HFFc6 (cell line): Measurements from ENCODE around the gene ARHGAP36. TPM values are rescaled to one million over a fixed set of nuclear protein-coding genes. Genes with fewer than 3 reads are reported as not detected.
A peak's percentile ranks its signal among the peaks of the same experiment; 100 is the strongest.

Source experiments
- DNase-seq: peaks from one replicate; pipeline ENCODE4 v3.0.0-alpha.2; 2018
- H3K27ac Mint-ChIP-seq: 2 replicates; pipeline ENCODE4 v1.8.0; 2020; ENCODE audit warnings: mild to moderate bottlenecking, mixed read lengths
- H3K27me3 Mint-ChIP-seq: 2 replicates; pipeline ENCODE4 v1.8.0; 2021; ENCODE audit warnings: mild to moderate bottlenecking, moderate library complexity, mixed read lengths; ENCODE audit not compliant: insufficient read depth
- H3K36me3 Mint-ChIP-seq: 2 replicates; pipeline ENCODE4 v1.8.0; 2021; ENCODE audit warnings: low read depth, mixed read lengths
- H3K4me1 Mint-ChIP-seq: 2 replicates; pipeline ENCODE4 v1.8.0; 2020; ENCODE audit warnings: low read depth, mixed read lengths
- H3K4me3 Mint-ChIP-seq: 2 replicates; pipeline ENCODE4 v1.8.0; 2020; ENCODE audit warnings: mild to moderate bottlenecking, moderate library complexity, mixed read lengths
- H3K9me3 Mint-ChIP-seq: 2 replicates; pipeline ENCODE4 v1.8.0; 2020; ENCODE audit warnings: mild to moderate bottlenecking, mixed read lengths
- total RNA-seq, 6 experiments: library from RNA; stranded (reverse); fragmentation: NEBNext Ultra II Directional; extraction: Animal tissue kit (Norgen Biotek cat#: 25700); gene quantifications; 2 replicates in 1 of 6; 3 replicates in 5 of 6; pipeline ENCODE4 v1.2.3, GENCODE V29; 2021
- TF ChIP-seq, protein P1 (sequence below): fragments of 200-600 bp; sonication (generic); IDR thresholded peaks from 2 replicates; pipeline ENCODE4 v1.5.0; 2021; ENCODE audit warnings: antibody characterized with exemption, mild to moderate bottlenecking

ARHGAP36 gene
- total RNA-seq, 6 experiments from 2014 or later: not detected

DNA sequence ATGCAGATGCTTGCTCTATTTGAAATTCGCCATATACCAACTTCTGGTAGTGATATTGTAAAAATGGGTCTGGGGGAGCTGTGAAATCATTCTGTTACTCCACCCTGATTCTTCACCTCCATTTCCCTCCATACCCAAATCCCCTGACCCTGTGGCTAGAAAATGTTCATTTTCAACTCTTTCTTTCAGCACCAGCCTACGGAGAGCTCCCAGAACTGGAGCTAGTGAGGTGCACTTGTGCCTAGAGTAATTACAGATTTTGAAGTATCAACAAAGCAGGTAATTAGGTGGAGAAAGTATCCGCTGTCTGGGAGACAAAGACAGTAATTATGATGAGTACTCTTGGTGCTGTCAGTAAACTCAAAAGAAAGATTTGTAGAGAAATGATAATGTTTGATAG lies 8.1 kb downstream of the ARHGAP36 start:
- H3K4me3 Mint-ChIP-seq: no peak overlapping the region
- no peaks in the 10 kb centered on the region for H3K4me1 Mint-ChIP-seq
- H3K36me3 Mint-ChIP-seq: no peaks in the 10 kb centered on the region
- H3K27ac Mint-ChIP-seq: no peak overlapping the region
- peaks cover 3% of the 10 kb centered on the region for H3K27me3 Mint-ChIP-seq
- TF ChIP-seq, protein P1, sequence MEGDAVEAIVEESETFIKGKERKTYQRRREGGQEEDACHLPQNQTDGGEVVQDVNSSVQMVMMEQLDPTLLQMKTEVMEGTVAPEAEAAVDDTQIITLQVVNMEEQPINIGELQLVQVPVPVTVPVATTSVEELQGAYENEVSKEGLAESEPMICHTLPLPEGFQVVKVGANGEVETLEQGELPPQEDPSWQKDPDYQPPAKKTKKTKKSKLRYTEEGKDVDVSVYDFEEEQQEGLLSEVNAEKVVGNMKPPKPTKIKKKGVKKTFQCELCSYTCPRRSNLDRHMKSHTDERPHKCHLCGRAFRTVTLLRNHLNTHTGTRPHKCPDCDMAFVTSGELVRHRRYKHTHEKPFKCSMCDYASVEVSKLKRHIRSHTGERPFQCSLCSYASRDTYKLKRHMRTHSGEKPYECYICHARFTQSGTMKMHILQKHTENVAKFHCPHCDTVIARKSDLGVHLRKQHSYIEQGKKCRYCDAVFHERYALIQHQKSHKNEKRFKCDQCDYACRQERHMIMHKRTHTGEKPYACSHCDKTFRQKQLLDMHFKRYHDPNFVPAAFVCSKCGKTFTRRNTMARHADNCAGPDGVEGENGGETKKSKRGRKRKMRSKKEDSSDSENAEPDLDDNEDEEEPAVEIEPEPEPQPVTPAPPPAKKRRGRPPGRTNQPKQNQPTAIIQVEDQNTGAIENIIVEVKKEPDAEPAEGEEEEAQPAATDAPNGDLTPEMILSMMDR: no peak
- no peak for DNase-seq
- H3K9me3 Mint-ChIP-seq: no peaks in the 10 kb centered on the region

DNA sequence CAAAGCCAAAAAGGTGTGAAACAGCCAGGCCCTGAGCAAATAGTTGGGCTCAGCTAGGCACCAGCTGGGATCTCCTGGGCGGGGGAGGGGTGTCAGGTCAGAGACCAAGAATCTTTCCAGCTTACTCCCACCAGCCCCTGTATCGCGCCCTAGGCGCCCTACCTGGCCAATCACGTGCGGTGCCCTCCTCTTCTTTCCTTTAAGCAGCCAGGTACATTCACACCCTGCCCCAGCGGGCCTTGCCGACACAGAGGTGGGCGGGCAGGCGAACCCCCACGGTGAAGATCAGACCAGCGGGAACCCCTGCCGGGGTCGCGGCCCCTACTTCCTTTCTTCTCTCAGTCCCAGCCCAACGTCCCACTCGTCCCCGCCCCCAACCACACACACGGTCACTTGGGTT lies 9.1 kb downstream of the ARHGAP36 start:
- H3K9me3 Mint-ChIP-seq: no peaks in the 10 kb centered on the region
- no peaks in the 10 kb centered on the region for H3K36me3 Mint-ChIP-seq
- peaks cover 3% of the 10 kb centered on the region for H3K27me3 Mint-ChIP-seq
- TF ChIP-seq, protein P1: no peak
- no peak overlapping the region for H3K27ac Mint-ChIP-seq
- DNase-seq: no peak
- no peak overlapping the region for H3K4me3 Mint-ChIP-seq
- no peaks in the 10 kb centered on the region for H3K4me1 Mint-ChIP-seq

DNA sequence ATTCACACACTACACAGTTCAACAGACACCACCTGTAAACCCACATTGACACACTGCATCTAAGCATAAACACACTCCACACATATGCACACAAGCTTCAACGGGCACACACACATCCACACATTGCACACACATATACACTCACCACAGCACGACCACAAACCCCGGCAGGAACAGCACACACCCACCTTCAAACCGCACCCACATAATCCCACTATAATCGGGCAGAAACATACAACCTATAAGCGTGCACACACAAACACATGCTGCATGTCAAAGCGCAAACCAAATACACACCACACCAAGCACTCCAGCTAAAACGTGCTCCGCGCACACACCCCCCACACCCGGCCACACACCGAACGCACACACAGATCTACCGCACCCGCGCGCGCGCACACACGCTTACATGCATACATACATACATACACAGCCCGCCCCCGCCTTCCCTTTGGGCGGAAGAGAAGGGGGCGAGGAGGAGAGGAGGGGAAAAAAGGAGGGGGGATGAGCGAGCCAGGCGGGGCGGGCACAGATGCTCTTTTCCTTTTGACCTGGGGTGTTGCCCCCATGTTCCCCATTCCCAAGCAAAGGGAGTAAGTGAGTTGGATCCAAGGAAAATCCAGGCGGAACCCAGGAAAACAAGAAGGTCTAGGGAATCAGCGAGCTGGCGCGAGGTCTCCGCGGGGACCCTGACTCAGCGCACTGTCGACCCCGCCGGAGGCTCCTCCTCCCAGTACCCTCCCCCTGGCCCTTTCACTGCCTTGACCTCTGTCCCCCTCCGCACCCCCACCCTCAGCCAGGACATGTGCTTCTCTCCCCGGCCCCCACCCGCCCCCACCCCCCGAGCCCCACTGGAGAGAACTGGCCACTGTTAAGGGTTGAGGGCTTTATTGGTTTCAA lies 9.9 kb downstream of the ARHGAP36 start:
- H3K27me3 Mint-ChIP-seq: peaks cover 3% of the 10 kb centered on the region
- no peak overlapping the region for H3K4me3 Mint-ChIP-seq
- H3K36me3 Mint-ChIP-seq: no peaks in the 10 kb centered on the region
- no peak overlapping the region for H3K27ac Mint-ChIP-seq
- DNase-seq: no peak
- TF ChIP-seq, protein P1: no peak
- H3K9me3 Mint-ChIP-seq: no peaks in the 10 kb centered on the region
- H3K4me1 Mint-ChIP-seq: no peaks in the 10 kb centered on the region

DNA sequence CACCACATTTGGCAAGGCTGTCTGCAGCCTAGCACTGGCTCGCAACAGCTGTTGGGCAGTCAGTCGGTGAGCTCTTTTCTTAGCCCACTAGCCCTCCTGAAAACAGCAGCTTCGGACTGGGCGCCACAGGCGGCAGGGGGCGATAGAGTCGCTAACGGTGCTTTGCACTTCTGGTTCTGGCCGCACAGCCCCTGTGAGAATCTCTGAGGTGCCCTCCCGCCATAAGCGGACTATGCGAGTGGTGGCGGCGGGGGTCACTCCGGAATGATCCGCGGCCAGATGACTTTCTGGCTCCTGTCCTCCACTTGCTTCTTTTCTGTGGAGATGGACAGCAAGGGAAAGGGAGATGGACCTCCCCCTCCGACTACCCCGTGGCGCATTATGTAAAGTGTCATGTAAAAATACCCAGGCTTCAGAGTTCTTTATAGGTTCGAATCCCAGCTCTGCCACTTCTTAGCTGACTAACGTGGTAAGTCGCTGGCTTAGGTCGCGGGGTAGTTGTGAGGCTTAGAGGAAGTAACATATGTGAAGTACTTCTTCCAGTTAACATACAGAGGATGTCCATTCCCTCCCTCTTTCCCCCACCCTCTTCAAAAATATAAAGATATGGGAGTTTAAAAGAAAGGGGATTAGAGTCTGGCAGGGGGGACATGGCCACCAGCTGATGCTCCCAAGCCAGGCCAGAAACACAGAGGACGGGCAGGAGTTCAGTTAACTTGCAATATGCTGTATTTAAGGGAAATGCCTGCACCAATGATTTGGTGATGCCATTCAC lies 11.0 kb downstream of the ARHGAP36 start:
- peaks cover 3% of the 10 kb centered on the region; the same call in 1 of the 2 replicates for H3K27me3 Mint-ChIP-seq
- DNase-seq: no peak
- TF ChIP-seq, protein P1: peak; percentile 38
- H3K27ac Mint-ChIP-seq: no peak overlapping the region
- no peak overlapping the region for H3K4me3 Mint-ChIP-seq
- H3K4me1 Mint-ChIP-seq: no peaks in the 10 kb centered on the region
- no peaks in the 10 kb centered on the region for H3K9me3 Mint-ChIP-seq
- no peaks in the 10 kb centered on the region for H3K36me3 Mint-ChIP-seq

DNA sequence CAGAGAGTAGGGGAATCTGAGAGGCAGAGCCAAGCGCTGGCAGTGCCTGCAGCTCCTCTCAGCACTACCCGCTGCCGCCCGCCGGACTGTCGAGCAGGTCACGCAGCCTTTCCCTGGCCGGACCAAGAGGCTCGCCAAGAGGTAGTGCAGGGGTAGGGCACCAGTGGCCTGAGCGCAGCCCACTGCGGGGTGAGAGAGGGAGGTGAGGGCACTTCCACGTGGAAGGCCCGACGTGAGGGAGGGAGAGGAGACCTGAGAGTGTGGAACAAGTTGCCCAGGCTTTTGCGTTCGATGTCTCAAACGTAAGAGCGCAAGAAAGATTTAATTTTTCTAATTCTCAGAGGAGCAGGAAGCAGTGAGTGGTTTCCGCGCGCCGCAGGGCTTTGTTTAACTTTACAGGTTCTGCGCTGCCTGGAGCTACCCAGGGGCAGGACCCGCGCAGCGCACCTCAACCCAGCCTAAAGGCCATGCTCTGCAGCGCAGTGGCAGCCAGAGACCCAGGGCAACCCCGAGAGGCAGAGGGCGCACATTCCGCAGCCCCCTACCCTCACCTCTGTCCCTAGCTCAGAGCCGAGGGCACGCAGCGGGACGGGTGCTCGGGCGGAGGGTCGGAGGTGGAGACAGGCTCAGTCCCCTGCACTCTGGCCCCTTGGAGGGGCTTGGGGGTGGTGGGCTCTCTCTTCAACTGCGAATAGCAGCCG lies 14.9 kb downstream of the ARHGAP36 start:
- H3K27ac Mint-ChIP-seq: no peak overlapping the region
- H3K27me3 Mint-ChIP-seq: peaks cover 3% of the 10 kb centered on the region; the same call in 1 of the 2 replicates
- TF ChIP-seq, protein P1: no peak
- no peak for DNase-seq
- no peaks in the 10 kb centered on the region for H3K36me3 Mint-ChIP-seq
- no peaks in the 10 kb centered on the region for H3K9me3 Mint-ChIP-seq
- H3K4me1 Mint-ChIP-seq: no peaks in the 10 kb centered on the region
- H3K4me3 Mint-ChIP-seq: no peak overlapping the region
